Measurements from ENCODE around the gene SMIM22.
A peak's percentile ranks its signal among the peaks of the same experiment; 100 is the strongest.

The SMIM22 gene

DNA sequence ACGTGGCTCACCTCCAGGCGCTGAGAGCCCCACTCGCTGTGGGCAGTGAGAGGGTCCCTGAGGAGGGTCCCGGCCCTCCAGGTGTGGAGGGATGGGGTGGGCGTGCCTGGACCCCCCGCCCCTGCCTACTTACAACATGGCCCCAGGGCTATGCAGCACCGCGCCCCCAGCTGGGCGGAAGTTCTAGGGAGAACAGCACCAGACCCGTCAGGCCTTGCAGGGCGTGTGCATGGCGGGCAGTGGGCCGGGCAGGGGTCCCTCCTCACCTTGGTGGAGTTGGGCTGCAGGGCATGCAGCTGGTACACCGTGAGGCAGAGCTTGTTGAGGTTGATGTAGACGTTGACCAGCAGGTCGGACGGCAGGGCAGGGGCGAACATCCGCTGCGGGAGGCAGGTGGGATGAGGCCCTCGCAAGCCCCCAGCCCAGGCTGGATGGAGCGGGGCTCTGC, 2.7 kb downstream of the SMIM22 start:
- no peak for DNase-seq

DNA sequence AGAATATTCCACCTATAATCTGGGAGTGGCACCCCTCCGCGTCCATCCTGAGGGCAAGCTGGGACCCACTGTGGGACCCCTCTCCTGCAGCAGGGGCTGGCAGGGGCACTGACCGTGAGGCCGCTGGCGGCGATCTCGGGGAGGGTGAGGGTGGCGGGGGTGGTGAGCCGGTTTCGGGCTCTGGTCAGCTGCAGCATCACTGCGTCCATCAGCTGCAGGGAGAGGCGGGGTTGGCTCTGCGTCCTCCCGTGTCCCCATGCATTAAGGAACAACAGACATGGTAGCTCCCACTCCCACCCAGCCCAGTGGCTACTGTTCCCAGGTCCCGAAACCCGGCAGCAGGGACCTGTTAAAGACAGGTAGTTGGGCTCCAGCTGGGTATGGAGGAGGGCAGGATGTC, 3.3 kb downstream of the SMIM22 start:
- DNase-seq: no peak

DNA sequence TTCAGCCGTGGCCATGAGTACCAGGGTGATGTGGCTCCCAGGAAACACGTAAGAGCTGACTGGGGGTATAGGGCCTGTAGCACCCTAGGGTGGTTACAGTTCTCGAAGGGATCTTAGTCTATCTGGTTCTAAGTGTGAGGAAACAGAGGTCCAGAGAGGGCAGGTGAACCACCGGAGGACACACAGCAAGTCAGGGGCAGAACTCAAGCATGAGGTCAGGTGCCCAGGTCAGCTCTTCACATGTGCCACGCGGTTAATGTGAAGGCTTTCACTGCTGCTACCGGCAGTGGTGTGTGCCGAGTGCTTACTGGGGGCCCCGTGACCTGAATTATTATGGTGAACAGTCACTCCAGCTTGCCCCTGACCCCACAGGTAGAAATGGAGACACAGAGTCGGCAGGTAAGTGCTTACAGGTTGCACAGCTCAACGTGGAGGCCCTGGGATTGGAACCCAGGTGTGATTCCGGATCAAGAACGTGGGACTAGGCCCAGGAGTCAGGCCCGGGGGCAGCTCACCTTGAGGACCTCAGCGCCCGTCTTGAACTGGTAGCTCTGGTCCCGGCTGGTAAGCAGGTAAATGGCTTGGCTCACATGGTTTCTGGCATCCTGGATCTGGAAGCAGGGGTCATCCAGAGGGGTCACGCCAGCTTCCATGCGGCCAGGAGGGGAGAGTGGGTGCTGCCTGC, 4.1 kb downstream of the SMIM22 start:
- no peak for DNase-seq

DNA sequence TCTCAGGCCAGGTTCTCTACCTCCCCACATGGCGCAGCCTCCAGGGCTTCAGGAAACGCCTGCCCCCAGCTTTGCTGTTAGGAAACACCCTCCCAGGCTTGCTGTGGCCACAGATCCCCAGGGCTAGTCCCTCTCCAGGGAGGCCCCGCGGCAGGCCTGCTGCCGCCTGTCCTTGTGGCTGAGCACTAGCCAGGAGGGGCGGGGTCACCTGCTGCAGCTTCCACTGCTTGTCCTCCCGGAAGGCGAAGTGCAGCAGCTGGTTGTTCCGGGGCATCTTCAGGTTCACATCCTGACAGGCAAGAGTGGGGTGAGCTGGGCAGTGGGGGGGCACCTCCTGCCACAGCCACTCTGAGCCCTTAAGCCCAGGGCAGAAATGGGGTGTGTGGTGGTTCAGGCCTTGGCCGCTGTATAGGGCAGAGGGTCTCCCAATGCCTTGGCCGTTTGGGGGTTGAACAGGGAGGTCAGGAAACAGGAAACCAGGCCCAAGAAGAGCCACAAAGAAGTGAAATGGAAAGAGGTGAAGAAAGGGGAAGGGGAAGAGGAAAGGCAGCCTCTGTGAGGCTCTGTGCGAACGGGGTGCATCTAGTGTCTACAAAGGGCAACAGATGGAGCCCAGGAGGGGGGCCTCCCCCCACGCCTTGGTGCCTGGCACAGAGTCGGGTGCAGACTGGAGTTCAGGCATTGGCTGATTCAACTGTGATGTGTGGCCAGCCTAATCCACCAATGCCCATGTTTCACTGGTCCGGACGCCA, 5.3 kb downstream of the SMIM22 start:
- DNase-seq: no peak

DNA sequence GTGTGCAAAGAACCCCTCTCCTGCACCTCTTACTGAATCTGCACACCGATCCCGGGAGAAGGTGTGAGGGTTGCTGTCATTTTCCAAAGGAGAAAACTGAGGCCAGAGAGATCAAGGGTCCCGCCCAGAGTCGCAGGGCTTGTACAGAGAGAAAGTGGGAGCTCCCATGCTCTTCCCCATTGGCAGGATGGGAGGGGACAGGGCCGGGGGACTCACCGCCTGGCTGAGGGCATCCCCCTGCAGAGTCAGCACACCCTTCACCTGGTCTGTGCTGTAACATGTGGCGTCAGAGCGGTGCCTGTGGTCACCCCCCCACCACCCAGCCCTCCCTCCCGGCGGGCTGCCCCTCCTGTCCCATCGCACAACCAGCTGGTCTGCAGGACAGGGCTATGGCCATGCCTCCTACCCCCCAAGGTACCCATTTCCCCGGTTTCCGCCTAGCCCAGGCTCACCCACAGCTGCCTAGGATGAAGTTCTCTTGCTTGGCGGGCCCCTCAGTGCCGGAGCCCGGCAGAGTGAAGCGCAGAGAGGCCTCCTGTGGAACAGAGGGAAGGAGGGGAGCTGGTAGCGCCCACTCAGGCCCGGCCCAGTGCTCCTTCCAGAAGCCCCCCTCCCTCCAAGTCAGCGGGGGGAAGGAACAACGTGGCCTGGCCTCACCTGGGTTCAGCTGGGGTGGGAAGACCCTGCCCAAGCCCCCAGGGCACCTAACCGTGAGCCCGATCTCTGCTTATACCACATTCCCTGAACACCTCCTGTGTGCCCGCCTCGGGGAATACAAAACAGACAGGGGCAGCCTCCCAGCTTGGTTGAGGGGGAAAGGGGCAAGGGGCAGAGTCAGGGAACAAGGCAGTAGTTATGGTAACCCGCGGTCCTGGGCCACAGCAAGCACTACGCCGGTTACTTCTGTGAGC, 6.1 kb downstream of the SMIM22 start:
- DNase-seq: no peak

DNA sequence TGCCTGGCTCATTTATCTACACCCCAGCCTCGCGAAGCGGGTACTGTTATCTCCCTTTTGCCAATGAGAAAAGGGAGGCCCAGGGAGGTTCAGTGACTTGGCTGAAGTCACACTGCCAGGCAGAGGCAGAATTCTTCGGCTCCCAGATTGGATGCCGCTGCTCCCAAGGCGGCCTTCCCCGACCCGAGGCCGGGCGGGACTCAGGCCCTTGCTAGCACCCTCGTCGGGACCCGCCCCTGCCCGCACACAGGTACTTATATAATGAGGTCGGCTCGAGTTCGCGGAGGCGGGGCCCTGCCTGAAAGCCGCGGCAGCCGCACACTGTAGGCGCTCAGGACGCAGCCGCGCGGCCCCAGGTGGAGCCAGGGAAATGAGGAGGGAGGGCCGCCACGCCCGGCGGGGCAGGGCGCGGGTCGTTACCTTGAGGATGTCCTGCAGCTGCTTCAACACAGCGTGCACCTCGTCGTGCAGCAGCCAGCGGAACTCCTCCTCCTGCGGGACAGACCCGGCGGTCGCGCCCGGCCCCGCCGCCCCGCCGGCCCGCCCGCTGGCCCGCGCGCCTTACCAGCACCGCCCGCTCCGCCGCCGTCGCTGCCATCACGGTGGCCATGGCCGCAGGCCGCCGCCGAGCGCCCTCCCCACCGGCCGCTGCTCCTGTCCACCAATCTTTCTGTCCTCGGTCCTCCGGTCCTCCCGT, 6.9 kb downstream of the SMIM22 start, which contains the start of gene ROGDI:
Gene ROGDI, minus strand, starts transcription at position 672 of the 697 bp plus-strand sequence. Its CDS starts 62 bp downstream, at position 610.
- DNase-seq: peak; percentile 59

DNA sequence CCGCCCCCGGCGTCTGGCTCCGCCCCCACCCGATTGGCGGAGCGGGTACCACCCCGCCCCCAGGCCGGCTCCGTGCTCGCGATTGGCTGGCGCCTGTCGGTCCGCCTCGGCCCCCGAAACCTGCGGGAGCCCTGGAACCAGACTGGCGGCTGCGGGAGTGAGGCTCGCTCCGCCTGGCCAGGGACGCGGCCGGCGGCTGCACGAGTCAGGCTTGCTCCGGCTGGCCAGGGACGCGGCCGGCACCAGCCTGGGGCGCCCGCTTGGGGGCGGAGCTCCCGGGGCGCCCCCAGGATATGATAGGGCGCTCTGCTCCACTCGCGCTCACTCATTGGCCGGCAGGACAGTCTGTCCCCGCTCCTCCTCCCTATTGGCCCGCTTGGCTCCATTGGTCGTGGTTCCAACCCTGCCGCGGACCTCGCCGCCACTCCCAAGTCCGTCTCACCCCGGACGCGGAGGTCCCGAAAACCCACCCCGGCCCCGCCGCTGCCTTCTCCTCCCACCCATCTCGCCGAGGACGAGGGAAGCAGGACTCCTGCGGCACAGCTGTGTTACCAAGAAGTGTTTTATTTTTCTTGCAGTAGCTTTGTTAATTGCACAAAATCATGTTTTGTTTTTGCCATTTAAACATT, 7.6 kb downstream of the SMIM22 start:
- DNase-seq: peak; percentile 69

DNA sequence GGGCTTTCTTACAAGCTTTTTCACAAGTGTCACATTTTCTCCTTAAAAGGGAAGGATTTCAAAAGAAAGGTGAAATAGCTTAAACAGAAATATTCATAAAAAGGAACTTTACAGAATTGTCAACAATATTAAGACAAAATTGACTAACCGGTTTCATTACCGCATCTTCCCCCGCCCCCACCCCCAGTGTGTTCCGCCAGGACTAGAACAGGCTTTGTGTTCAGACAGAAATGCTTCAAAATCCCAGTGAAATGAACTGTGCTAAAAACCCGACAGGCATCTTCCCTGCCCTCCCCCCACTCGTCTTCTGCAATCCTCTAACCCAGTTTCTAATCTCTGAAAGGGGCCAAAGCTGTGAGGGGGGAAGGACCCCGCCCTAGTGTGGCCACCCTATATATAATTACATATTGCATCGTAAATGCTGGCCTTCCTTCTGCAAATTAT, 8.3 kb downstream of the SMIM22 start:
- DNase-seq: no peak

DNA sequence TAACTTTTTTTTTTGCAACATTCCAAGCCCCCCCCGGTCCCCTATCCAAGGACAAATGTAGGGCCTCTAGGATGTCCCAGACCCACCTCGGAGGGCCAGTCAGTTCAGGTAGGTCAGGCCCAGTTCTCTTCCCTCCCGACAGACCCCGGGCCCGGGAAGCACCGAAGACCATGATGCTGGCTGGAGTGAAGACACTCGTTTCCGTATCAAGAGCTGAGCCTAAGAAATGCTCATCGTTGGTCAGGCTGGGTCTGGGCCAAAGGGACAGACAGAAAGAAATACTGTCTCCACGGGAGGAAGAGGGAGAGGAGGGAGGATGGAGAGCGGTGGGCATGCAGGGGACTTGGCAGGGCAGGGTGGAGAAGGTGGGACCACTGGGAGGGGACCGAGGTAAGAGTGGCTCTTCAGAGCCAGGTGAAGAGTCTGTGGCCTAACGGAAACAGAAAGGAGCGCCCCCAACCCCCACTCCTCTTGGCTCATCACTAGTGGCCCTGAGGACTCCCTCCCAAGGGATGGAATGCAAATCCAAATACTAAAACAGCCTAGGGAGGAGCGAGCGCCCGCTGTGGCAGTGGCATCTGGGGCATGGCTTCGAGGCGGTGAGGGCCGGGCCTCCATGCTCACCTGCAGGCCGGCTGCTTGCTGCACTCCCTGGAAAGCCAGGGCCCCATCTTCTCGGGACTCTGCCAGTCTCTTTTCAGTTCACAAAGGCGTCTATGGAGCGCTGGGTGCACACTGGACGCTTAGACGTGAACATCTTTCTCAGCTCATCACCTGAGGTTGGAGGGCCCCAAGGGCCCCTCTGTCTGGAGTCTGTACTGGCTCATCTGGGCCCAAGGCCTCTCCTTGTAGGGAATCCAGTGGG, 9.0 kb downstream of the SMIM22 start:
- DNase-seq: no peak

DNA sequence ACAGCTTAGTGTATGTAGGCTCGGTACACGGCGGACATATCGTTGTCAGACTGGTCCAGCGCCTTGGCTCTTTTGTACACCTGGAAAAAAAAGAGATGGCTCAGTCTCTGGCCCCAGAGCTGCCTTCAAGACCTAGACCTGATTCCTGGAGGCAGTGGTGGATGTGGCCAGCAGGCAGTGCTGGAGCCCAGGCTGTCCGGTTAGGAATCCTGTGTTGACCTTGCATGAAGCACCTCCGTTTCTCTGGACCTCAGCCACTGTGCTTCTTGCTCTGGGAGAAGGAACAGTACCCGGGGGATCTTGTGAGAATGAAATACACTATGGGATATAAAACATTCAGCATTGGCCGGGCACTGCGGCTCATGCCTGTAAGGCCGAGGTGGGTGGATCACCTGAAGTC, 10.1 kb downstream of the SMIM22 start:
- DNase-seq: no peak

DNA sequence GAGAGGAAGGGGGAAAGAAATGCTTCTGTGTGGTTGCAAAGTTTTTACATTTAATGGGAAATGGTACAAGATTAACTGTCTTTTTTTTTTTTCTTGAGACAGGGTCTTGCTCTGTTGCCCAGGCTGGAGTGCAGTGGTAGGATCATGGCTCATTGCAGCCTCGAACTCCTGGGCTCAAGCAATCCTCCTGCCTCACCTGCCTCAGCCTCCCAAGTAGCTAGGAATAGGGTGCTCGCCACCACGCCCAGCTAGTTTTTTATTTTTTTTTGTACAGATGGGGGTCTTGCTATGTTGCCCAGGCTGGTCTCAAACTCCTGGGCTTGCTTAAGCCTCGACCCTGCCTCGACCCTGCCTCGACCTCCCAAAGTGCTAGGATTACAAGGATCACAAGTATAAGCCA, 11.1 kb downstream of the SMIM22 start:
- DNase-seq: no peak

DNA sequence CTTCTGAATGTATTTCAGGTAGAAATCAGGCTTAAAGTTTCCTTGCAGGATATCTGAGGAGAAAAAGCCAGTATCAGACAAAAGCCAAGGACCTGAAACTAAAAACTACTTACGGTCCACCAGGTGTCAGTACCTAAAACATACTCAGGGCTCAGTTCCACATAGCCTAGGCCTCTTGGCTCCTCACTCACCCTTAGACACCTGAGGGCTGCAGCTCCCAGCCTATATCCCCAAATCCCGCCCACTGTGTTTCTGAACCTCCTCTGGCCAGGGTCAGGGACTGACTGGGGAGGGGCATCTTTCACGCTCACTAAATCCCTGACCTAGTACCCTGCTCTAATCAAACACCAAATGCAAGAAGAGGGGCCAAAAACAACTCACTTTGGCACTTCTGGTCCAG, 16.1 kb downstream of the SMIM22 start:
- no peak for DNase-seq

DNA sequence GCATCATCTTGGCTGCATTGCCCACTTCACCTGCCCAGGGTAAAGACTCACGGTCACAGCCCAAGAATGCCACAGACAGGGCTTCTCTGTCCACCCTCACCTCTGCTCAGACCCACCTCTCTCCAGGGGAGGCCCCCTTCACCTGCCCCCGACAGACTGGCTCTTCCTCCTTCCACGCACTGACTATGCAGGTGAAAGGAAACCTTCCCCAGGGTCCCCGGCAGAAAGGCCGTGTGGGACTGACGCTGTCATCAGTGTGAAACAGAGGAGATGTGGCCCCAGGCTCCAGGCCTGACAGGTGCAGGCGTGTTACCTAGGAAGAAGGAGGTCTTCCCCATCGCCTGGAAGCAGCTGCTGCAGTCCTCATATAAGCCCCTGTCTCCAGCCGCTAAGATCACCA, 16.6 kb downstream of the SMIM22 start:
- DNase-seq: no peak

DNA sequence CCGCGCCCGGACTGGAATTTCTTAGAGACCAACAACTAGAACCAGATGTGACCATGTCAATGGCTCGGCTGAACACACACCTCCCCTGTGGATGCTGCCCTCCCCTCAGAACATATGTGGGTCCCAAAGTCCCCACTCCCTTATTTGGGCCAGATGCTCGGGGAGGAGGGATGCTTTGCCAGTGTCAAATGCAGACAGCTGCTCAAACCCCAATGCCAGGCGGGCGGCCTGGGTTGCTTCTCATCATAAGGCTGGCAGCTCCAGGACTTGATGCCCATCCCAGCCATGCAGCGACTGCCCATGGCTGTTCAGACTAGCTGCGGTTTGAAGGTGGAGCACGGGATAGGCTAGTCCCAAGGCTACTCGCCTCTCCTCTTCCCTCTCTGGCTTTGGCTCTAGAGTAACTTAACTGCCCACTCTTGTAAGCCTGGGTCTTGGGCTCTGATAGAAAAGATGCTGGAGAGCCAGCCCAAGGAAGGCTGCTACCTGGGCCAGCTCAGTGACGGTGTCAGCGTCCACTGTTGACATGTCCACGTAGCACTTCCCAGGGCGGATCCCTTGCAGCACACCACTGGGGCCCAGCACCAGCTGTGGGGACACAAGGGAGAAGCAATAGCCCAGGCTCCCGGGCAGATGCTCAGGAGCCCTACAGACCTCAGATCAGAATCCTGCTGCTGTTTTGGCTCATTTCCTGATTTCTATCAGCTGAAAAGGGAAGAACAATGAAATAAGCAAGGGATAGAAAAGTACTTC, 18.3 kb downstream of the SMIM22 start:
- no peak for DNase-seq

DNA sequence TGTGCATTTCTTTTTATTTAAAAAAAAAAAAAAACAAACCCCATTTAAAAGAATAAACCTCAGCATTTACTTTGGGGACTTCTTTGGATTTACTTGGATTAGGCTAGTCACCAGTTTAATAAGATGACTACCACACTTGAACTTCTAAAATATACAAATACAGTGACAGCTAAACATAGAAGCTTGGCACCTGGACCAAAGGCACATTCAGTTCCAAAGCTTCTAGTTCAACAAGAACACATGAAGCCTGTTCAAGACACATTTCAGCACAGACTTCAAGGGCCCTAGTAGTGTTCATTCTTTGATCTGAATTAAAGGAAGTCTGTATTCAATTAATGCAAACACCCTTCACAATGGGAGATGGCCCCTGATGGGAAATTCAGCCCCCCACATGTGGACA, 18.9 kb downstream of the SMIM22 start:
- no peak for DNase-seq

DNA sequence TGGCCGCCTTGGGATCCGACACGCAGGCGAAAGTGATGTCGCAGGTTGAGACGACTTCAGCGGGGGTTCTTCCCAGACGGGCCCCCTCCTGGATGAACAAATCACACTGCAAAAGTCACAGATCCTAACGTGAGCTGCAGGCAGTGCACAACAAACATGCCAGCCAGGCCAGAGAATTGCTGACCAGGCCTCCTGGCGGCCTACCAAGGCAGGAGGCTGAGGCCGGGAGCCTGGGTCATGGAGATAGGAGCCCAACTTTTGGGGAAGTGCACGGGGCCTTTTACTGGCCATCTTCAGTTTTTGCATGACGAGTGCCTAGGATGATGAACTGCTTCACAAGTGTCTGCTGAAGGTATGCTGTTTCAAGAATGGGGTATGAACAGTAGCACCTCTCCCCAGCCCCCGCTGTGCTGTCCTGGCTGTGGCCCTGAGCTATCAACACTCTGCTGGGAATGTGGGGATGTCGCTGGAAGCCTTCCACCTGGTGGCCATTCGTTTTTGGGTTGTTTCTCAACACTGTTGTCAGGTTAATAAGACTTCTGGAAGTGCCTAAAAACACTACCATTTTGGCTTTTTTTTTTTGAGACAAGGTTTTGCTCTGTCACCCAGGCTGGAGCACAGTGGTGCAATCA, 19.5 kb downstream of the SMIM22 start:
- no peak for DNase-seq

DNA sequence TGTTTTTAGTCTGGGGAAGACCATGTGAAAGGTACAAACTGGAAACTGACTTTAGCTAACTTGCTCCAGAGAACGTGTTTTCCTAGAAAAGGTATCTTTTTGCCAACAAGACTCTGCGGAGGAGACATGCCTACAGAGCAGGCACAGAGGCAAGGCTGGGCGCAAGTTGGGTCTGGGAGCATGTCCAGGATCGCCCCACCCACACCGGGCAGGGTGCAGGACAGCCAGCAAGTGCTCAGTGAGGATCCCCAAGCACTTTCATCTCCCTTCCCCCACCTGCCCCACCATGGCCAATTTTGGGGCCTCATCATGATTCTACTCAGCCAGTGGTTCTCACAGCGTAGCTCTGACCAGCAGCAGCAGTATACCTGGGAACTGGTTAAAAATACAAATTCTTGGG, 25.5 kb downstream of the SMIM22 start:
- DNase-seq: no peak

DNA sequence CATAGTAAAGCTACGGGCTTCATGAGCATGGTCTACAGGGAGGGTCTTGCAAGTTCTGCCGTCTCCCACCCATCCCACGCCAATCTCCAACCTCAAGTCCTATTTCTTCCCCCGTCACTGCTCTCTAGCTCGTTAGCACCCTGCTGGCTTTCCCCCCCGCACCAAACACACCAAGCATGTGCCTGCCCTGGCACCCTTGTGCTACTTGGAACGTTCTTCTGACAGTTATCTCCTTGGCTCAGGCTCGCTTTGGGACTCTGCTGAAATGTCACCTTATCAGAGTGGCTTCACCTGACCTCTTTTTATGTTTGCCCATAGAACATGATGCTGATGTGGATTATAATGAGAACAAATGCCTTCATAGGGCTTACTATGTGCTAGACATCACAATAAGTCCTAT, 30.0 kb downstream of the SMIM22 start:
- no peak for DNase-seq

DNA sequence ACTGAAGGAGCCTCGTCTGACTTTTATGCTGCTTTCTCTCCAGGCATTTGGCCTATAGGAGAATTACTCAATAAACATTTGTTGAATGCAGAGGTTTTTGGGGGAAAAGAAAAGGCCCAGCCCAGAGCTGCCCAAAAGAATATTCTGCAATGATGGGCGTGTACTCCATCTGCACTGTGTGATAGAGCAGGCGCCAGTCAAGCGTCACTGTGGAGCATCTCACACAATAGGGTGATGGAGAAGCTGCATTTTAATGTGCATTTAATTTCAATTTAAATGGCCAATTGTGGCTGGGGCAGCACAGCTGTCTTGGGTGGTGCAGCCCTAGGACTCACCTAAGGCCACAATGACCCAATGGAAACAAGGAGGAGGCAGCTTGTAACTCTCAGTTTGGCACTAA, 31.4 kb downstream of the SMIM22 start:
- no peak for DNase-seq

DNA sequence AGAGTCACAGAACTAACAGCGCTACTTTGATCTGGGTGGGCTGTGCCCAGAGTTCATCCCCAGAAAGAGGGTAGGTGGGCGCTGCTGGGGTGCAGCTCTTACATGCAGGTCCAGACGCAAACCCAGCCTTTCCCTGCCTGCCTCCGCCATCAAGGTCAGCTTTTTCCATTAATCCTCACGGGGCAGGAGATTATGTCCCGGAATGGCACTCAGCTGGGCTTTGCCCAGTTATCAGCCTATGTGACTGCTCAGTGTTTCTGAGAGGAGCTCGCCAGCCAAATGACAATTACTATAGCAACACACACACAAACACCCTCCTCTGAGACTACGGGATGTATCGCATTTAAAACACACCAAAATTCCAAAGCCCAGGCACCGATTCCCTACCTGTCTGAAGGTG, 31.8 kb downstream of the SMIM22 start:
- DNase-seq: no peak

Data from NCI-H2029 treated with DMSO at 0.1 percent for 48 hours (cell line).